ENCODE data around the gene DYNLL2. TPM values are rescaled to one million over a fixed set of nuclear protein-coding genes. Genes with fewer than 3 reads are reported as not detected.

The DYNLL2 gene
- total RNA-seq, 4 donors from 2014 or later = 12.3 to 26.2 (median 22.7) TPM

DNA sequence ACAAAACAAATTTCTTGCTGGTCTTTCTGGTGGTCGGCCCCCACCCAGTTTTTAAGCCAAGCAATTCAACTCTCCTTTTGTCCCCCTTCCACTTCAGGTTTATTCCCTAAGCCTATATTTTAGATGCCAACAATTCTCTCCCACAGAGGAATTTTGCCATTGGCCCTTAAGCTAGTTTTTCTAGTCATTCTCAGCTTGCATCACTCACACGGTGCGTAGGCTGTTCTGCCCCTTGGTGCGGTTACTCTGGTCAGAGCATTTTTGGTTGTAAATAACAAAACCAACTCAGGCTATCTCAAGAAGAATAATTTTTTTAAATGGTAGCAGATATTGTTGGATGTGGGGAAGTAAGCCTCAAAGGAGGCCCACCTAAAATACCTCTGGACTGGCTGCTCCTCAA is 33.7 kb upstream of the DYNLL2 start:
- H3K27ac ChIP-seq = no peak overlapping the region
- TF ChIP-seq POLR2A (IDR thresholded peaks at IDR 0.05) = no peak
- no peak for TF ChIP-seq CTCF (IDR thresholded peaks at IDR 0.05)
- no peak for TF ChIP-seq EP300 (IDR thresholded peaks at IDR 0.05; ENCODE audit: low read depth)
- no peak for TF ChIP-seq POLR2AphosphoS5 (IDR thresholded peaks at IDR 0.05)
- no peak for DNase-seq
- no peaks in the 10 kb centered on the region for H3K36me3 ChIP-seq
- in situ Hi-C loops (cut with MboI; ENCODE audit: low pct_ligation_motif_present in 1 of 4, low pct_unique_long_range_greater_than_20kb in 1 of 4, low sequenced_read_pairs in 3 of 4) = no loop called here
- H3K9me3 ChIP-seq = no peaks in the 10 kb centered on the region
- intact Hi-C loops (cut with DNase I; ENCODE audit: low total_unique reads) = no loop called here
- H3K27me3 ChIP-seq = no peaks in the 10 kb centered on the region
- no peak overlapping the region for H3K4me3 ChIP-seq
- 92% methylated on average over 4 of the region's 4 CpGs for WGBS, 2 donors (ENCODE audit: low coverage in 1 of 2)
- H3K4me1 ChIP-seq = no peaks in the 10 kb centered on the region

GRCh38 chr17:58050966-58051365 is 32.3 kb upstream of the DYNLL2 start:
- DNase-seq = no peak
- 91% methylated on average over 2 of the region's 2 CpGs; no CpG with 5 or more reads in 1 of the 2 donors for WGBS, 2 donors (ENCODE audit: low coverage in 1 of 2)
- Histone ChIP-seq H3K9me3 (no peaks in the 10 kb centered on the region), H3K27ac (no peak overlapping the region), H3K4me3 (no peak overlapping the region), H3K36me3 (no peaks in the 10 kb centered on the region), H3K27me3 (no peaks in the 10 kb centered on the region), H3K4me1 (no peaks in the 10 kb centered on the region)
- in situ Hi-C loops (cut with MboI; ENCODE audit: low pct_ligation_motif_present in 1 of 4, low pct_unique_long_range_greater_than_20kb in 1 of 4, low sequenced_read_pairs in 3 of 4) = no loop called here
- intact Hi-C loops (cut with DNase I; ENCODE audit: low total_unique reads) = no loop called here
- no peak for TF ChIP-seq POLR2AphosphoS5 (IDR thresholded peaks at IDR 0.05)
- no peak for TF ChIP-seq EP300 (IDR thresholded peaks at IDR 0.05; ENCODE audit: low read depth)

GRCh38 chr17:58051468-58051867 is 31.8 kb upstream of the DYNLL2 start:
- intact Hi-C loops (cut with DNase I; ENCODE audit: low total_unique reads) = no loop called here

DNA sequence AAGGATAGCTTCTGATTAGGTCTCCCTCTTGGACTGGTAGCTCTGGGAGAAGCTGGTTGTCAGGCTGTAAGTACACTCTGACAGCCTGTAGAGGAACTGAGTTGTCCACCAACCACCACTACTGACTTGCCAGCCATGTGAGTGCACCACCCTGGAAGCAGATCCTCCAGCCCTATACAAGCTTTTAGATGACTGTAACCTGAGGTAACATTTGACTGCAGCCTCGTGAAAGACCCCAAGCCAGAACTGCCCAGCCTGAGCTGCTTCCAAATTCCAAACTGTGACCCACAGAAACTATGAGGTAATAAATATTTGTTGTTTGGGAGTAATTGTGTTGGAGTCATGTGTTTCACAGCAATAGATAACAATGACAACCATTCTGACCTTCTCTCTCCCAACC is 30.8 kb upstream of the DYNLL2 start:
- intact Hi-C loops (cut with DNase I; ENCODE audit: low total_unique reads) = no loop called here
- Histone ChIP-seq H3K9me3 (no peaks in the 10 kb centered on the region), H3K36me3 (no peaks in the 10 kb centered on the region), H3K27me3 (no peaks in the 10 kb centered on the region), H3K4me3 (no peak overlapping the region), H3K27ac (no peak overlapping the region), H3K4me1 (no peaks in the 10 kb centered on the region)
- no peak for DNase-seq
- in situ Hi-C loops (cut with MboI; ENCODE audit: low pct_ligation_motif_present in 1 of 4, low pct_unique_long_range_greater_than_20kb in 1 of 4, low sequenced_read_pairs in 3 of 4) = no loop called here
- 80% methylated on average over 1 of the region's 1 CpG; no CpG with 5 or more reads in 1 of the 2 donors for WGBS, 2 donors (ENCODE audit: low coverage in 1 of 2)
- TF ChIP-seq EP300 (IDR thresholded peaks at IDR 0.05; ENCODE audit: low read depth) = no peak
- no peak for TF ChIP-seq POLR2AphosphoS5 (IDR thresholded peaks at IDR 0.05)
- TF ChIP-seq POLR2A (IDR thresholded peaks at IDR 0.05) = no peak
- no peak for TF ChIP-seq CTCF (IDR thresholded peaks at IDR 0.05)

More at GRCh38 chr17:58051468-58051867, 31.8 kb upstream of the DYNLL2 start:
- Histone ChIP-seq H3K27ac (no peak overlapping the region), H3K36me3 (no peaks in the 10 kb centered on the region), H3K4me3 (no peak overlapping the region), H3K9me3 (no peaks in the 10 kb centered on the region), H3K27me3 (no peaks in the 10 kb centered on the region), H3K4me1 (no peaks in the 10 kb centered on the region)
- DNase-seq = no peak
- TF ChIP-seq CTCF (IDR thresholded peaks at IDR 0.05) = no peak
- in situ Hi-C loops (cut with MboI; ENCODE audit: low pct_ligation_motif_present in 1 of 4, low pct_unique_long_range_greater_than_20kb in 1 of 4, low sequenced_read_pairs in 3 of 4) = no loop called here
- WGBS, 2 donors (ENCODE audit: low coverage in 1 of 2) = 89 to 90% methylated on average over 1 of the region's 1 CpG

- no peak overlapping the region for H3K27ac ChIP-seq
- intact Hi-C loops (cut with DNase I; ENCODE audit: low total_unique reads) (no loop called here), in situ Hi-C loops (cut with MboI; ENCODE audit: low pct_ligation_motif_present in 1 of 4, low pct_unique_long_range_greater_than_20kb in 1 of 4, low sequenced_read_pairs in 3 of 4) (no loop called here)
- no peak for DNase-seq
- H3K9me3 ChIP-seq = no peaks in the 10 kb centered on the region
- no peak for TF ChIP-seq POLR2AphosphoS5 (IDR thresholded peaks at IDR 0.05)
- TF ChIP-seq EP300 (IDR thresholded peaks at IDR 0.05; ENCODE audit: low read depth) = no peak
- TF ChIP-seq CTCF (IDR thresholded peaks at IDR 0.05) = no peak
- TF ChIP-seq POLR2A (IDR thresholded peaks at IDR 0.05) = no peak
- WGBS, 2 donors (ENCODE audit: low coverage in 1 of 2) = 72 to 75% methylated on average over 8 of the region's 8 CpGs
- no peaks in the 10 kb centered on the region for H3K36me3 ChIP-seq
- H3K4me3 ChIP-seq = no peak overlapping the region
- no peaks in the 10 kb centered on the region for H3K27me3 ChIP-seq
- no peaks in the 10 kb centered on the region for H3K4me1 ChIP-seq
Measured at GRCh38 chr17:58052945-58053715, 30.1 kb upstream of the DYNLL2 start.
